H1 (cell line): ENCODE data around the gene GSX1. TPM values are rescaled to one million over a fixed set of nuclear protein-coding genes. Genes with fewer than 3 reads are reported as not detected.

Experiments used
- GTF2F1 ChIP-seq: IDR thresholded peaks from 2 replicates; pipeline ENCODE4 v1.6.1; 2012; ENCODE audit warnings: low read depth, low read length, improper control_type of control experiment, borderline replicate concordance
- KDM1A ChIP-seq: fragments of 200-600, 300-600 bp; sonication (generic); IDR thresholded peaks from 2 replicates; pipeline ENCODE4 v1.7.1; 2016; ENCODE audit warnings: mild to moderate bottlenecking, low read length, borderline replicate concordance
- PHF8 ChIP-seq: fragments of 200-600 bp; sonication (generic); conservative IDR thresholded peaks from 2 replicates; pipeline ENCODE4 v1.7.1; 2012; ENCODE audit warnings: low read depth, mild to moderate bottlenecking, inconsistent platforms, low read length, moderate library complexity
- SP1 ChIP-seq: IDR thresholded peaks from 2 replicates; pipeline ENCODE4 v1.6.1; 2011; ENCODE audit warnings: low read depth, low read length
- ZNF274 ChIP-seq: IDR thresholded peaks from 2 replicates; pipeline ENCODE4 v1.7.0; 2012; ENCODE audit warnings: low read length, borderline replicate concordance; ENCODE audit errors: extremely low read depth
- polyA plus RNA-seq, 7 experiments: library from polyadenylated mRNA; depleted of rRNA in 3 of 7; stranded (reverse) in 5 of 7; unstranded in 2 of 7; fragments of >200 nt in 5 of 7; fragments of 200-250 nt in 2 of 7; gene quantifications; 1 replicate in 5 of 7; 2 replicates in 1 of 7; 4 replicates in 1 of 7; pipeline versions ENCODE4 v1.2.1 to v1.2.3, GENCODE V29; 2011 to 2013; ENCODE audit warnings: missing spikeins in 2 of 7, mixed read lengths in 2 of 7
- total RNA-seq: library from RNA; stranded (reverse); fragmentation: NEBNext Ultra II Directional; extraction: Animal tissue kit (Norgen Biotek cat#: 25700); gene quantifications from 2 replicates; pipeline ENCODE4 v1.2.1, GENCODE V29; 2021
- TF ChIP-seq, protein P1 (sequence below): fragments of 300-600 bp; sonication (generic); IDR thresholded peaks from 2 replicates; pipeline ENCODE4 v1.7.1; 2012; ENCODE audit warnings: low read length, moderate library complexity, mild to moderate bottlenecking, inconsistent platforms; ENCODE audit not compliant: insufficient replicate concordance
- TF ChIP-seq, protein P2 (sequence below): IDR thresholded peaks from 2 replicates; pipeline ENCODE4 v1.6.1; 2012; ENCODE audit warnings: low read length, inconsistent platforms

GSX1 gene
- total and polyA plus RNA-seq, 2 of the 8 experiments (the other 6 are each of a cell fraction or from before 2014, with no cell fraction given) = not detected

DNA sequence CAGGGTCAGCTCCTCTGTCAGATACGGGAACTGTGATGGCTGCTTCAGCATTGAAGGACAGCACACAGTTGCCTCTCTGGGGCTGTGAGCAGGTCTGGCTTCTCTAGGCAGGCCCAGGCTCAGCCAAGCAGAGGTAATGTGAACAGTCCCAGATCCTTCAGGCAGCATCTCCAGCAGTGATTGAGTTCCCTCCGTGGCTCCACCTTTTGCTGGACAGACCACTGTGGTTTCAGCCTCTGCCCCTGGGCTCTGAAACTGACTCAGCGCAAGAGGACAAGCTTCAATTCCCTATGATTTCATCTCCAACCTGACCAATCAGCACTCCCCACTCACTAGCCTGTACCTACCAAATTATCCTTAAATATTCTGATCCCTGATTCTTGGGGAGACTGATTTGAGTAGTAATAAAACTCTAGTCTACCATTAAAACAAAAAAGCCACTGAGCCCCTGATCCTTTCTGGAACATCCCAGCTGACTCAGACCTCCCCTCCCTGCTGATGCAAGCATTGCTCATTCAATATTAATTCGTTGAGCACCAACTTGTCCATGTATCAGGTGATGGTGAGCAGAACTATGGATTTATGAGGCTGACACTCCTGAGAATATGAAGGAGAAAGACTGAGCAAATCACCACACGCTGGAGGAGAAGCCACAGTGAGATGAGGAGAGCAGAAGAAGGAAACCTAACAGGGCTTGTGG is 16.7 kb downstream of the GSX1 start (continued):
- TF ChIP-seq, protein P1, sequence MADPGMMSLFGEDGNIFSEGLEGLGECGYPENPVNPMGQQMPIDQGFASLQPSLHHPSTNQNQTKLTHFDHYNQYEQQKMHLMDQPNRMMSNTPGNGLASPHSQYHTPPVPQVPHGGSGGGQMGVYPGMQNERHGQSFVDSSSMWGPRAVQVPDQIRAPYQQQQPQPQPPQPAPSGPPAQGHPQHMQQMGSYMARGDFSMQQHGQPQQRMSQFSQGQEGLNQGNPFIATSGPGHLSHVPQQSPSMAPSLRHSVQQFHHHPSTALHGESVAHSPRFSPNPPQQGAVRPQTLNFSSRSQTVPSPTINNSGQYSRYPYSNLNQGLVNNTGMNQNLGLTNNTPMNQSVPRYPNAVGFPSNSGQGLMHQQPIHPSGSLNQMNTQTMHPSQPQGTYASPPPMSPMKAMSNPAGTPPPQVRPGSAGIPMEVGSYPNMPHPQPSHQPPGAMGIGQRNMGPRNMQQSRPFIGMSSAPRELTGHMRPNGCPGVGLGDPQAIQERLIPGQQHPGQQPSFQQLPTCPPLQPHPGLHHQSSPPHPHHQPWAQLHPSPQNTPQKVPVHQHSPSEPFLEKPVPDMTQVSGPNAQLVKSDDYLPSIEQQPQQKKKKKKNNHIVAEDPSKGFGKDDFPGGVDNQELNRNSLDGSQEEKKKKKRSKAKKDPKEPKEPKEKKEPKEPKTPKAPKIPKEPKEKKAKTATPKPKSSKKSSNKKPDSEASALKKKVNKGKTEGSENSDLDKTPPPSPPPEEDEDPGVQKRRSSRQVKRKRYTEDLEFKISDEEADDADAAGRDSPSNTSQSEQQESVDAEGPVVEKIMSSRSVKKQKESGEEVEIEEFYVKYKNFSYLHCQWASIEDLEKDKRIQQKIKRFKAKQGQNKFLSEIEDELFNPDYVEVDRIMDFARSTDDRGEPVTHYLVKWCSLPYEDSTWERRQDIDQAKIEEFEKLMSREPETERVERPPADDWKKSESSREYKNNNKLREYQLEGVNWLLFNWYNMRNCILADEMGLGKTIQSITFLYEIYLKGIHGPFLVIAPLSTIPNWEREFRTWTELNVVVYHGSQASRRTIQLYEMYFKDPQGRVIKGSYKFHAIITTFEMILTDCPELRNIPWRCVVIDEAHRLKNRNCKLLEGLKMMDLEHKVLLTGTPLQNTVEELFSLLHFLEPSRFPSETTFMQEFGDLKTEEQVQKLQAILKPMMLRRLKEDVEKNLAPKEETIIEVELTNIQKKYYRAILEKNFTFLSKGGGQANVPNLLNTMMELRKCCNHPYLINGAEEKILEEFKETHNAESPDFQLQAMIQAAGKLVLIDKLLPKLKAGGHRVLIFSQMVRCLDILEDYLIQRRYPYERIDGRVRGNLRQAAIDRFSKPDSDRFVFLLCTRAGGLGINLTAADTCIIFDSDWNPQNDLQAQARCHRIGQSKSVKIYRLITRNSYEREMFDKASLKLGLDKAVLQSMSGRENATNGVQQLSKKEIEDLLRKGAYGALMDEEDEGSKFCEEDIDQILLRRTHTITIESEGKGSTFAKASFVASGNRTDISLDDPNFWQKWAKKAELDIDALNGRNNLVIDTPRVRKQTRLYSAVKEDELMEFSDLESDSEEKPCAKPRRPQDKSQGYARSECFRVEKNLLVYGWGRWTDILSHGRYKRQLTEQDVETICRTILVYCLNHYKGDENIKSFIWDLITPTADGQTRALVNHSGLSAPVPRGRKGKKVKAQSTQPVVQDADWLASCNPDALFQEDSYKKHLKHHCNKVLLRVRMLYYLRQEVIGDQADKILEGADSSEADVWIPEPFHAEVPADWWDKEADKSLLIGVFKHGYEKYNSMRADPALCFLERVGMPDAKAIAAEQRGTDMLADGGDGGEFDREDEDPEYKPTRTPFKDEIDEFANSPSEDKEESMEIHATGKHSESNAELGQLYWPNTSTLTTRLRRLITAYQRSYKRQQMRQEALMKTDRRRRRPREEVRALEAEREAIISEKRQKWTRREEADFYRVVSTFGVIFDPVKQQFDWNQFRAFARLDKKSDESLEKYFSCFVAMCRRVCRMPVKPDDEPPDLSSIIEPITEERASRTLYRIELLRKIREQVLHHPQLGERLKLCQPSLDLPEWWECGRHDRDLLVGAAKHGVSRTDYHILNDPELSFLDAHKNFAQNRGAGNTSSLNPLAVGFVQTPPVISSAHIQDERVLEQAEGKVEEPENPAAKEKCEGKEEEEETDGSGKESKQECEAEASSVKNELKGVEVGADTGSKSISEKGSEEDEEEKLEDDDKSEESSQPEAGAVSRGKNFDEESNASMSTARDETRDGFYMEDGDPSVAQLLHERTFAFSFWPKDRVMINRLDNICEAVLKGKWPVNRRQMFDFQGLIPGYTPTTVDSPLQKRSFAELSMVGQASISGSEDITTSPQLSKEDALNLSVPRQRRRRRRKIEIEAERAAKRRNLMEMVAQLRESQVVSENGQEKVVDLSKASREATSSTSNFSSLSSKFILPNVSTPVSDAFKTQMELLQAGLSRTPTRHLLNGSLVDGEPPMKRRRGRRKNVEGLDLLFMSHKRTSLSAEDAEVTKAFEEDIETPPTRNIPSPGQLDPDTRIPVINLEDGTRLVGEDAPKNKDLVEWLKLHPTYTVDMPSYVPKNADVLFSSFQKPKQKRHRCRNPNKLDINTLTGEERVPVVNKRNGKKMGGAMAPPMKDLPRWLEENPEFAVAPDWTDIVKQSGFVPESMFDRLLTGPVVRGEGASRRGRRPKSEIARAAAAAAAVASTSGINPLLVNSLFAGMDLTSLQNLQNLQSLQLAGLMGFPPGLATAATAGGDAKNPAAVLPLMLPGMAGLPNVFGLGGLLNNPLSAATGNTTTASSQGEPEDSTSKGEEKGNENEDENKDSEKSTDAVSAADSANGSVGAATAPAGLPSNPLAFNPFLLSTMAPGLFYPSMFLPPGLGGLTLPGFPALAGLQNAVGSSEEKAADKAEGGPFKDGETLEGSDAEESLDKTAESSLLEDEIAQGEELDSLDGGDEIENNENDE = no peak
- TF ChIP-seq GTF2F1 = no peak
- no peak for TF ChIP-seq ZNF274
- TF ChIP-seq, protein P2, sequence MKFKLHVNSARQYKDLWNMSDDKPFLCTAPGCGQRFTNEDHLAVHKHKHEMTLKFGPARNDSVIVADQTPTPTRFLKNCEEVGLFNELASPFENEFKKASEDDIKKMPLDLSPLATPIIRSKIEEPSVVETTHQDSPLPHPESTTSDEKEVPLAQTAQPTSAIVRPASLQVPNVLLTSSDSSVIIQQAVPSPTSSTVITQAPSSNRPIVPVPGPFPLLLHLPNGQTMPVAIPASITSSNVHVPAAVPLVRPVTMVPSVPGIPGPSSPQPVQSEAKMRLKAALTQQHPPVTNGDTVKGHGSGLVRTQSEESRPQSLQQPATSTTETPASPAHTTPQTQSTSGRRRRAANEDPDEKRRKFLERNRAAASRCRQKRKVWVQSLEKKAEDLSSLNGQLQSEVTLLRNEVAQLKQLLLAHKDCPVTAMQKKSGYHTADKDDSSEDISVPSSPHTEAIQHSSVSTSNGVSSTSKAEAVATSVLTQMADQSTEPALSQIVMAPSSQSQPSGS = no peak
- no peak for TF ChIP-seq PHF8
- TF ChIP-seq KDM1A = no peak
- no peak for TF ChIP-seq SP1
